Thoracic aorta (tissue), 2 donors: ENCODE results near the gene ALCAM. TPM values are rescaled to one million over a fixed set of nuclear protein-coding genes. Genes with fewer than 3 reads are reported as not detected.

Experiments
- ATAC-seq: fragments of 150-250 bp; one replicate; pipeline ENCODE4 v1.8.0; 2017; ENCODE audit warnings: low read depth; ENCODE audit not compliant: insufficient number of reproducible peaks, low FRiP score
- DNase-seq: peaks from one replicate; pipeline ENCODE4 v3.0.0-alpha.2; 2020; ENCODE audit warnings: low spot score
- H3K27ac ChIP-seq, 2 donors: fragments of 200-600 bp; sonication (generic); 1 replicate in 1 of 2; 2 replicates in 1 of 2; pipeline ENCODE4 v1.5.1; 2016; ENCODE audit warnings: mild to moderate bottlenecking in 2 of 2, moderate library complexity in 2 of 2
- H3K27me3 ChIP-seq: fragments of 200-600 bp; sonication (generic); replicated peaks from 2 replicates; pipeline ENCODE4 v1.6.0; 2016; ENCODE audit warnings: mild to moderate bottlenecking; ENCODE audit not compliant: insufficient read depth
- H3K36me3 ChIP-seq: fragments of 200-600 bp; sonication (generic); one replicate; pipeline ENCODE4 v1.5.1; 2016
- H3K4me1 ChIP-seq, 2 donors: fragments of 200-600 bp; sonication (generic); 1 replicate in 1 of 2; 2 replicates in 1 of 2; pipeline versions ENCODE4 v1.5.1 to v1.6.0; 2016; ENCODE audit warnings: low read depth in 2 of 2, mild to moderate bottlenecking in 1 of 2; ENCODE audit not compliant: control insufficient read depth in 1 of 2
- H3K4me3 ChIP-seq: fragments of 200-600 bp; sonication (generic); 2 replicates; pipeline ENCODE4 v1.5.1; 2016; ENCODE audit warnings: mild to moderate bottlenecking
- H3K9me3 ChIP-seq: fragments of 200-600 bp; sonication (generic); 2 replicates; pipeline ENCODE4 v1.5.1; 2016
- total RNA-seq, 2 donors: library from RNA; depleted of rRNA; stranded (reverse); fragments of >200 nt; gene quantifications; one replicate each; pipeline versions ENCODE4 v1.1.0 to v1.2.3, GENCODE V29; 2016
- TF ChIP-seq, protein P1 (sequence below): fragments of 200-600 bp; sonication (generic); IDR thresholded peaks from one replicate; pipeline ENCODE4 v1.5.1; 2019; ENCODE audit warnings: antibody characterized with exemption

Gene ALCAM
- total RNA-seq, 2 donors from 2014 or later: 109 to 122 TPM

DNA sequence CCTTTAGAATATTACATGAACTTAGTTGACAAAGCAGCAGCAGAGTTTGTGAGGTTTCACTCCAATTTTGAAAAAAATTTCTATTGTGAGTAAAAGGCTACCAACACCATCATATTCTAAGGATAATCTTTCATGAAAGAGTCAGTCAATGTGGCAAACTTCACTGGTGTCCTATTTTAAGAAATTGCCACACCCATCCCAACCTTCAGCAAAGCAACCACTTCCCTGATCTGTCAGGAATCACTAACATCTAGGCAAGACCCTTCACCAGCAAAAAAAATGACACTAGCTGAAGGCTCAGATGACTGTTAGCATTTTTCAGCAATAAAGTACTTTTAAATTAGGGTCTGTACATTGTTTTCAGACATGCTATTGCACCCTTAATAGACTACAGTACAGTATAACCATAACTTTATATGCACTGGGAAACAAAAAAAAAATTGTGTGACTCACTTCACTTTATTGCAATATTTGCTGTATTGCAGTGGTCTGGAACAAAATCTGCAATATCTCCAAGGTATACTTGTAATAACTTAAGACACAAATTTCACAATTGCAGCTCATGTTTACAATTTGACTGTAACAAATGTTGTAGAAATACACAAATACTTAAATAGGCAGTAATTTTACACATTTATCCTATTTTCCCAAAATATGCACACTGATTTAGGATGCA is 38.9 kb upstream of the ALCAM start:
- ATAC-seq: no peak
- Histone ChIP-seq H3K4me3 (no peak overlapping the region), H3K36me3 (no peaks in the 10 kb centered on the region), H3K4me1 (no peaks in the 10 kb centered on the region), H3K27me3 (no peaks in the 10 kb centered on the region), H3K9me3 (no peaks in the 10 kb centered on the region), H3K27ac (no peak overlapping the region)
- DNase-seq: no peak
- TF ChIP-seq, protein P1, sequence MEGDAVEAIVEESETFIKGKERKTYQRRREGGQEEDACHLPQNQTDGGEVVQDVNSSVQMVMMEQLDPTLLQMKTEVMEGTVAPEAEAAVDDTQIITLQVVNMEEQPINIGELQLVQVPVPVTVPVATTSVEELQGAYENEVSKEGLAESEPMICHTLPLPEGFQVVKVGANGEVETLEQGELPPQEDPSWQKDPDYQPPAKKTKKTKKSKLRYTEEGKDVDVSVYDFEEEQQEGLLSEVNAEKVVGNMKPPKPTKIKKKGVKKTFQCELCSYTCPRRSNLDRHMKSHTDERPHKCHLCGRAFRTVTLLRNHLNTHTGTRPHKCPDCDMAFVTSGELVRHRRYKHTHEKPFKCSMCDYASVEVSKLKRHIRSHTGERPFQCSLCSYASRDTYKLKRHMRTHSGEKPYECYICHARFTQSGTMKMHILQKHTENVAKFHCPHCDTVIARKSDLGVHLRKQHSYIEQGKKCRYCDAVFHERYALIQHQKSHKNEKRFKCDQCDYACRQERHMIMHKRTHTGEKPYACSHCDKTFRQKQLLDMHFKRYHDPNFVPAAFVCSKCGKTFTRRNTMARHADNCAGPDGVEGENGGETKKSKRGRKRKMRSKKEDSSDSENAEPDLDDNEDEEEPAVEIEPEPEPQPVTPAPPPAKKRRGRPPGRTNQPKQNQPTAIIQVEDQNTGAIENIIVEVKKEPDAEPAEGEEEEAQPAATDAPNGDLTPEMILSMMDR: no peak

DNA sequence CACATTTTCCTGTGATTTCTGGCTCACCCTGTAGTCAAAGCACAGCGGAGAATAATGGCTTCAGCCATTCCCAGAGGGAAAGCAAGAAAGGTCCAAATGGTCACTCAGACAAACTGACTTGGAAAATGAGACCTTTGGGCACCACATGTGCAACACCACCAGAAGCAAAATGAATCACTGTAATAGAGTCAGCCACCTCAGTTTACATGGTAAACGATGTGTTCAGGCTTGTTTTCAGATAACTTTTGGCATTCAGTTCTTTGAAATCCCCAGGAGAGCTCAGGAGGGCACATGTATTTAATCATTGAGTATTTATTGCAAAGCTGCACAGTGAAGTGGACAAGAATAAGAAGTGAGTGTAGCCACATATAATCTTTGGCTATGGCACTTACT is 38.4 kb upstream of the ALCAM start:
- no peak overlapping the region for H3K4me3 ChIP-seq
- no peaks in the 10 kb centered on the region for H3K27me3 ChIP-seq
- no peak for ATAC-seq
- no peak overlapping the region for H3K27ac ChIP-seq
- no peaks in the 10 kb centered on the region for H3K9me3 ChIP-seq
- DNase-seq: no peak
- no peaks in the 10 kb centered on the region for H3K4me1 ChIP-seq
- H3K36me3 ChIP-seq: no peaks in the 10 kb centered on the region
- TF ChIP-seq, protein P1: no peak

DNA sequence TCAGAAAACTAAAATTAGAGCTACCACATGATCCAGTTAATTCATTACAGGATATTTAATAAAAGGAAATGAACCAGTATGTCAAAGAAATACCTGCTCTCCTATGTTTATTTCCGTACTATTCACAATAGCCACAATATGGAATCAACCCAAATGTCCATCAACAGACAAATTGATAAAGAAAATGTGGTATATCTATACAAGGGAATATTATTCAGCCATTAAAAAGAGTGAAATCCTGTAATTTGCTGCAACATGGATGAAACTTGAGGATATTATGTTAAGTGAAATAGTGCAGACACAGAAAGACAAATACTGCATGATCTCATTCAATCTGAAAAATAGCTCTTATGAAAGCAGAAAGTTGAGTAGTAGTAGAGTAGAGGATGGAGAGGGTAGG is 33.7 kb upstream of the ALCAM start:
- H3K36me3 ChIP-seq: no peaks in the 10 kb centered on the region
- no peaks in the 10 kb centered on the region for H3K4me1 ChIP-seq
- TF ChIP-seq, protein P1: no peak
- no peaks in the 10 kb centered on the region for H3K9me3 ChIP-seq
- ATAC-seq: no peak
- no peaks in the 10 kb centered on the region for H3K27me3 ChIP-seq
- H3K4me3 ChIP-seq: no peak overlapping the region
- no peak for DNase-seq
- no peak overlapping the region for H3K27ac ChIP-seq

DNA sequence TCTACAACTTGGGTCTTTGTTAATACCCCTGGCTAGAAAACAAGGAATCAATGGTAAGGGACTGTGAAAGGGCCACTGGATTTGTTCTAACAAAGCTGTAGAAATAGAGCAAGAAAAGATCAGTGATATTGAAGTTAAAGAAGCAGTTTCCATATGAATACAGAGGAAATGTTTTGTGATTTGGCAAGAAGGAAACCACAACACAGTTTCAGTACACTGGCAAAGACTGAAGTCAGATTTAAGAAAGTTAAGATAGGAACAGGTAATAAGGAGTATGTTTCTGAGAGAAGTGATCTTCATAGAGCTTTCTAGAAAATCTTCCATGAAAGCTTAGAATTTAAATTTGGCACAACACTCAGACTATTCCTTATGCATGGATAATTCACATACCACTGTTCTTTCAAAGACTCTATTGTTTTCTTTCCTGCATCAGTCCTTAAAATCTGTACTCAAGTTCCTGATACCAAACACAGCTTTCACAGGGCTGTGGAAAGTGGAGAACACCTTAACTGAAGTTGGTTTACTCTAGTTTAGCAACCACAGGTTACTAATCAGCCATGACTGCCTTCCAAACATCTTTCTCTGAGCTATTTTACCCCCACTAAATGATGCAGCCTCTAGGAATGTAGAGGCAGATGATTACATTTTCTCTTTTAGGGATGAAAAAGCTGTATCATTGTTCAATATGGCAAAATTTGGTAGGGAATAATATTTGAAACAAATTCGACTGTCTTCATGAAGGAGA is 32.4 kb upstream of the ALCAM start:
- no peak overlapping the region for H3K4me3 ChIP-seq
- no peaks in the 10 kb centered on the region for H3K36me3 ChIP-seq
- H3K27ac ChIP-seq: no peak overlapping the region
- H3K9me3 ChIP-seq: no peaks in the 10 kb centered on the region
- H3K27me3 ChIP-seq: no peaks in the 10 kb centered on the region
- DNase-seq (no peak), ATAC-seq (no peak)
- TF ChIP-seq, protein P1: no peak
- H3K4me1 ChIP-seq: no peaks in the 10 kb centered on the region

DNA sequence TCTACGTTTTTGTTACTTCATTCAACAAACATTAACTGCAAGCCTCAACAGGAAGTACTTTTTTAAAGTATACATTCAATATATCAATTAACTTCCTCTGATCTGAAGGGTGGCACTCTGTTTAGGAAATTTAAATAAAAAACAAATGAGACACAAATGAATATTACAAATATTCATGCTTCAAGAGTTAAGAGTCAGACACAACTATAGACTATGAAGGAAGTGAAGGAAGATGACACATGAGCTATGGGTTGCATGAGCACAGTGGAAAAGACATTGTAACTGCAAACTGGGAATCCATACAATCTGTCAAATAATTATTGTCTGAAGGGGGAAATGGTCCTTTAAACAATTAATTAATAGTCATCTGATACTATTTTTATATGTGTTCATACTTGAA is 26.8 kb upstream of the ALCAM start:
- H3K4me3 ChIP-seq: no peak overlapping the region
- H3K27ac ChIP-seq: no peak overlapping the region
- no peaks in the 10 kb centered on the region for H3K27me3 ChIP-seq
- no peaks in the 10 kb centered on the region for H3K4me1 ChIP-seq
- no peaks in the 10 kb centered on the region for H3K9me3 ChIP-seq
- TF ChIP-seq, protein P1: no peak
- no peak for ATAC-seq
- no peaks in the 10 kb centered on the region for H3K36me3 ChIP-seq
- no peak for DNase-seq
